Spleen (tissue), 7 donors: Measurements from ENCODE around the gene RPTOR.

Source experiments
- CTCF ChIP-seq, 11 experiments: fragments of 200-600 bp in 7 of 11; fragments of 450-650 bp in 4 of 11; sonication (generic) in 4 of 11; IDR thresholded peaks in 8 of 11; conservative IDR thresholded peaks in 3 of 11; 1 replicate in 7 of 11; 2 replicates in 4 of 11; pipeline versions ENCODE4 v1.4.0 to v1.8.0; 2016 to 2021; ENCODE audit warnings: antibody characterized with exemption in 11 of 11, inconsistent platforms in 4 of 11, mild to moderate bottlenecking in 1 of 11
- POLR2A ChIP-seq, 3 donors: fragments of 450-650 bp; IDR thresholded peaks; one replicate each; pipeline ENCODE4 v1.5.1; 2017; ENCODE audit warnings: antibody characterized with exemption in 3 of 3, mild to moderate bottlenecking in 1 of 3
- POLR2AphosphoS5 ChIP-seq, 3 donors: sonication (generic); formaldehyde crosslinking; IDR thresholded peaks; one replicate each; pipeline ENCODE4 v1.5.1; 2017; ENCODE audit warnings: antibody characterized with exemption in 3 of 3
- donor health status: DM: no; HTN: no; CAD: no; lungs with moderate emphysema.
- donor health status: DM: no; HTN: no; CAD: no.
- donor health status: DM: no; HTN: no; CAD: no.

DNA sequence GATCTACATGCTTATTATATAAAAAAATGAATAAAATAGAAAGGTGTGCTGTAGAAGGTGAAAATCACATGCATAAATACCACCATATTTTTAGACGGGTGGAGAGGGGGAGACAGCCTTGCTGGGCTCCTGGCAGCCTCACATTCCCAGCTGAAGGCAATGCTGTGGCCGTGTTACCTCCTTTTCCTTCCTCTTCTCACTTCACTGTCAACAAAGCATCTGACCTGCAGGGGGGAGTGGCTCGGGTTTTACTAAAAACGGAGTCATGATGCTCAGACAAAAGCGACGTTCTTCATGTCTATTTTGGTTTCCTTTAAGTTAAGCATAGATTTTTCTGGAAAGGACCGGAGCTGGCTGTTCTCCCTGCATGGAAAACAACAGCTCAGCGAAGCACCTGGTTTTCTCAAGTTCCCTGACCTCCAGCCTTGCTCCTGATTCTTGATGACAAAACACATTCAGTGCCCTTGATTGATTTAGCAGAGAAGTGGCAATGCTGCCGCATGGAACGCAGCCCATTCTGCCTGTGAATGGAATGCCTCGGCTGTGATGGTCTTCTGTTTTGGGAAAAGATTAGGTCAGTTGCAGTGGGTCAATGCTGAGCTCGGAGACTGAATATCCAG is 5.5 kb upstream of the RPTOR start:
- no peak for TF ChIP-seq CTCF (IDR thresholded peaks at IDR 0.05 in 8 of 11, conservative IDR thresholded peaks at IDR 0.05 in 3 of 11)
- TF ChIP-seq POLR2AphosphoS5 (IDR thresholded peaks at IDR 0.05), result no peak
- no peak for TF ChIP-seq POLR2A (IDR thresholded peaks at IDR 0.05)
